OCI-LY7 (cell line): ENCODE data around the gene ZNF628.

Source experiments
- EZH2phosphoT487 ChIP-seq: fragments of 200-600 bp; sonication (generic); IDR thresholded peaks from 2 replicates; pipeline ENCODE4 v1.6.1; 2018; ENCODE audit warnings: low read depth, borderline replicate concordance, mild to moderate bottlenecking, mixed run types, antibody characterized with exemption, low read length, moderate library complexity, mixed read lengths
- TF ChIP-seq, protein P1 (sequence below): fragments of 200-600 bp; sonication (generic); conservative IDR thresholded peaks from 2 replicates; pipeline ENCODE4 v1.5.1; 2014; ENCODE audit warnings: mild to moderate bottlenecking, antibody characterized with exemption, low read length, moderate library complexity, mixed read lengths

DNA sequence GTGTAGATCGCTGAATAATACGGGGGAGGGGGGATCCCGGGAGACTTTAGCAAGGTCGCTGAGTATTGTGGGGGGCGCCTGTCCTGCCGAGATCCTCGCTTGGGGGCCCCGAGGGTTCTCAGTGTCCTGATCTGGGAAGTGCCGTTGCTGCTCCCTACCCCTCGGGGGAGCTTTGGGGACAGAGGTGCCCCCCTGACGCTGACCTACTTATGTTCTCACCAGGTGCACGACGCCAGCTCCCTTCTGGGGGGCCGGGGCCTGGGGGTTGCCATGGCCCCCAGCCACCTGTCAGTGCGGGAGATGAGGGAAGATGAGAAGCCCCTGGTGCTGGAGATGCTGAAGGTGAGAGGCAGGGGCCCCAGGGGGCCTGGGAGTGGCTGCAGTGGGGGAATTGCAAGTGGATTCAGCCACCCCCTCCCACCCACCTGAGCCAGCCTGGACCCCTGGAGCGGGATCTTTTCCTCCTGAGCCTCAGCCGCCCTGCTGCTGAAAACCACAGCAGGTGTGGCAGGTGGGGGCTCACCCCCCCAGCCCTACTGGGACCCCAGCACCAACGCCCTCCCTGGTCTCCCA lies 9.1 kb downstream of the ZNF628 start:
- TF ChIP-seq, protein P1, sequence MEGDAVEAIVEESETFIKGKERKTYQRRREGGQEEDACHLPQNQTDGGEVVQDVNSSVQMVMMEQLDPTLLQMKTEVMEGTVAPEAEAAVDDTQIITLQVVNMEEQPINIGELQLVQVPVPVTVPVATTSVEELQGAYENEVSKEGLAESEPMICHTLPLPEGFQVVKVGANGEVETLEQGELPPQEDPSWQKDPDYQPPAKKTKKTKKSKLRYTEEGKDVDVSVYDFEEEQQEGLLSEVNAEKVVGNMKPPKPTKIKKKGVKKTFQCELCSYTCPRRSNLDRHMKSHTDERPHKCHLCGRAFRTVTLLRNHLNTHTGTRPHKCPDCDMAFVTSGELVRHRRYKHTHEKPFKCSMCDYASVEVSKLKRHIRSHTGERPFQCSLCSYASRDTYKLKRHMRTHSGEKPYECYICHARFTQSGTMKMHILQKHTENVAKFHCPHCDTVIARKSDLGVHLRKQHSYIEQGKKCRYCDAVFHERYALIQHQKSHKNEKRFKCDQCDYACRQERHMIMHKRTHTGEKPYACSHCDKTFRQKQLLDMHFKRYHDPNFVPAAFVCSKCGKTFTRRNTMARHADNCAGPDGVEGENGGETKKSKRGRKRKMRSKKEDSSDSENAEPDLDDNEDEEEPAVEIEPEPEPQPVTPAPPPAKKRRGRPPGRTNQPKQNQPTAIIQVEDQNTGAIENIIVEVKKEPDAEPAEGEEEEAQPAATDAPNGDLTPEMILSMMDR: peak; percentile 42; the same call in 1 of the 2 replicates
- TF ChIP-seq EZH2phosphoT487: no peak
